Right lobe of liver (tissue), 4 donors: ENCODE results near the gene RUVBL1.

Experiments
- POLR2A ChIP-seq: fragments of 450-650 bp; IDR thresholded peaks from one replicate; pipeline ENCODE4 v1.6.1; 2017; ENCODE audit warnings: antibody characterized with exemption, mild to moderate bottlenecking
- TF ChIP-seq, protein P1 (sequence below), 4 donors: fragments of 200-600 bp in 3 of 4; fragments of 450-650 bp in 1 of 4; IDR thresholded peaks; one replicate each; pipeline versions ENCODE4 v1.5.1 to v1.8.0; 2016 to 2022; ENCODE audit warnings: antibody characterized with exemption in 4 of 4, mild to moderate bottlenecking in 2 of 4
- donor health status: DM: no; HTN: no; CAD: no.
- donor health status: DM: no; HTN: no; CAD: no.
- donor health status: DM: no; HTN: yes; CAD: no.

DNA sequence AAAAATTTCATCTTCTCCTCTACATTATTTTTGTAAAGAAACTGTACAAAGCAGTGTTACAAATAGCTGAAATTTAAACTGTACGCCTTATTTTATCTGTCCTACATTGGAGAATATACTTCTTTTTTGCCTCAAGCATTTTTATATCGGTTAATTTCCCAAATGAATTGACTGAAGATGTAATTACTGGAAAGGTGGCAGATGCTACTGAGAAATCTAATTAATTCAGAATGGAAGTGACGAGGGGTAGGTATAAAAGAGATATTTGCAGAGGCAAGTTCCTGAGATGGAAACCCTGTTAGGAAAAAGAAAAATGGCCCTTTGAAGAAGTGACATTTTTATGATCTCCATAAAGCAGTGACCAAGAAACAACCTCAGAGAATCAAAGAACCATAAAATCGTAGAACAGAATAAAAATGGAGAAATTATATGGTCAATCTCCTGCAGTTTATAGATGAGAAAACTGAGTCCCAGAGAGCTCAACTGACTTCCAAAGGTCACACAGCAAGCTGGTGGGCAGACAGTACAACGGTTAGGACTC is 20.4 kb downstream of the RUVBL1 start:
- TF ChIP-seq POLR2A = no peak
- TF ChIP-seq, protein P1, sequence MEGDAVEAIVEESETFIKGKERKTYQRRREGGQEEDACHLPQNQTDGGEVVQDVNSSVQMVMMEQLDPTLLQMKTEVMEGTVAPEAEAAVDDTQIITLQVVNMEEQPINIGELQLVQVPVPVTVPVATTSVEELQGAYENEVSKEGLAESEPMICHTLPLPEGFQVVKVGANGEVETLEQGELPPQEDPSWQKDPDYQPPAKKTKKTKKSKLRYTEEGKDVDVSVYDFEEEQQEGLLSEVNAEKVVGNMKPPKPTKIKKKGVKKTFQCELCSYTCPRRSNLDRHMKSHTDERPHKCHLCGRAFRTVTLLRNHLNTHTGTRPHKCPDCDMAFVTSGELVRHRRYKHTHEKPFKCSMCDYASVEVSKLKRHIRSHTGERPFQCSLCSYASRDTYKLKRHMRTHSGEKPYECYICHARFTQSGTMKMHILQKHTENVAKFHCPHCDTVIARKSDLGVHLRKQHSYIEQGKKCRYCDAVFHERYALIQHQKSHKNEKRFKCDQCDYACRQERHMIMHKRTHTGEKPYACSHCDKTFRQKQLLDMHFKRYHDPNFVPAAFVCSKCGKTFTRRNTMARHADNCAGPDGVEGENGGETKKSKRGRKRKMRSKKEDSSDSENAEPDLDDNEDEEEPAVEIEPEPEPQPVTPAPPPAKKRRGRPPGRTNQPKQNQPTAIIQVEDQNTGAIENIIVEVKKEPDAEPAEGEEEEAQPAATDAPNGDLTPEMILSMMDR (IDR thresholded peaks at IDR 0.05) = no peak
